Activated CD8-positive, alpha-beta memory T cell treated with anti-CD3 and anti-CD28 coated beads, Interleukin-2, amount 10 ng/mL, durations not matched to agents 7 days and 5 days (primary cell): ENCODE results near the gene RAD23A. TPM values are rescaled to one million over a fixed set of nuclear protein-coding genes. Genes with fewer than 3 reads are reported as not detected.
"Not testable (repeated sequence)": the region's sequence is repeated elsewhere in the genome, so short reads cannot be mapped to it uniquely, and the experiment has no call there.

Experiments used
- ATAC-seq: fragments of 150-1000 bp; cut with Tn5 transposase; one replicate; pipeline ENCODE4 v1.10.0; 2021; ENCODE audit warnings: moderate library complexity
- CTCF ChIA-PET: fragments of 350-600 bp; sonication (Branson Sonifier 250); formaldehyde crosslinking; loops from one replicate; lab custom pipeline; 2021; ENCODE audit warnings: antibody characterized with exemption; lab: Charles Lee
- DNase-seq: peaks from one replicate; pipeline ENCODE4 v3.0.0-alpha.2; 2020
- H3K27ac Mint-ChIP-seq: one replicate; pipeline ENCODE4 v1.8.0; 2021; ENCODE audit warnings: mild to moderate bottlenecking, mixed read lengths
- H3K27me3 Mint-ChIP-seq: one replicate; pipeline ENCODE4 v1.8.0; 2021; ENCODE audit warnings: mixed read lengths
- H3K36me3 Mint-ChIP-seq: one replicate; pipeline ENCODE4 v1.8.0; 2021; ENCODE audit warnings: mild to moderate bottlenecking, mixed read lengths
- H3K4me1 Mint-ChIP-seq: one replicate; pipeline ENCODE4 v1.8.0; 2021; ENCODE audit warnings: mixed read lengths
- H3K4me3 Mint-ChIP-seq: one replicate; pipeline ENCODE4 v1.8.0; 2021; ENCODE audit warnings: mild to moderate bottlenecking, moderate library complexity, mixed read lengths
- H3K9me3 Mint-ChIP-seq: one replicate; pipeline ENCODE4 v1.8.0; 2022; ENCODE audit warnings: low read depth, mixed read lengths
- total RNA-seq, 2 experiments: library from RNA; stranded (reverse); gene quantifications; one replicate each; pipeline ENCODE4 v1.2.3, GENCODE V29; 2021

Gene RAD23A
- total RNA-seq, 2 experiments from 2014 or later: 164 to 168 TPM

- CTCF ChIA-PET: interaction anchor here (1.3 to 7.6 kb wide), 3 partner anchors 7 to 125 kb away, joined by 3 to 116 read pairs (median 5); no protein-coding TSS in a partner anchor
- Mint-ChIP-seq H3K36me3 (no peaks in the 10 kb centered on the region), H3K9me3 (no peaks in the 10 kb centered on the region), H3K4me1 (peaks cover 3% of the 10 kb centered on the region), H3K27me3 (peaks cover 4% of the 10 kb centered on the region), H3K4me3 (no peak overlapping the region), H3K27ac (no peak overlapping the region)
- DNase-seq (no peak), ATAC-seq (no peak)
These were observed 24.6 kb downstream of the RAD23A start for GRCh38 chr19:12970070-12970820.

- Mint-ChIP-seq H3K4me1 (peaks cover 1% of the 10 kb centered on the region), H3K27ac (no peak overlapping the region), H3K4me3 (no peak overlapping the region), H3K27me3 (peaks cover 14% of the 10 kb centered on the region), H3K36me3 (no peaks in the 10 kb centered on the region), H3K9me3 (no peaks in the 10 kb centered on the region)
- ATAC-seq (no peak), DNase-seq (no peak)
- CTCF ChIA-PET: interaction anchor here (0.9 to 13.9 kb wide), 3 partner anchors 7 to 88 kb away, joined by 3 to 204 read pairs (median 116); partner anchors contain the start of gene DAND5
These were observed 27.6 kb downstream of the RAD23A start for GRCh38 chr19:12973236-12973635.

- Mint-ChIP-seq H3K9me3 (no peaks in the 10 kb centered on the region), H3K4me3 (no peak overlapping the region), H3K4me1 (peaks cover 1% of the 10 kb centered on the region), H3K36me3 (no peaks in the 10 kb centered on the region), H3K27ac (no peak overlapping the region), H3K27me3 (peaks cover 14% of the 10 kb centered on the region)
- ATAC-seq (no peak), DNase-seq (no peak)
- CTCF ChIA-PET: interaction anchor here (0.7 to 13.9 kb wide), 6 partner anchors 8 to 119 kb away, joined by 3 to 204 read pairs (median 60); partner anchors contain the start of gene DAND5
These were observed 28.9 kb downstream of the RAD23A start for GRCh38 chr19:12974301-12975220.

- Mint-ChIP-seq H3K27ac (no peak overlapping the region), H3K27me3 (peaks cover 13% of the 10 kb centered on the region), H3K9me3 (no peaks in the 10 kb centered on the region), H3K4me3 (no peak overlapping the region), H3K4me1 (peaks cover 1% of the 10 kb centered on the region), H3K36me3 (no peaks in the 10 kb centered on the region)
- CTCF ChIA-PET: interaction anchor here (1.0 to 13.9 kb wide), 6 partner anchors 9 to 118 kb away, joined by 4 to 204 read pairs (median 68); partner anchors contain the start of gene DAND5
- ATAC-seq (no peak), DNase-seq (no peak)
These were observed 29.6 kb downstream of the RAD23A start for GRCh38 chr19:12975221-12975741.

GRCh38 chr19:12976109-12976508 lies 30.4 kb downstream of the RAD23A start:
- ATAC-seq, H3K9me3 Mint-ChIP-seq, H3K27ac Mint-ChIP-seq, H3K4me1 Mint-ChIP-seq, DNase-seq, H3K36me3 Mint-ChIP-seq, H3K4me3 Mint-ChIP-seq: not testable (repeated sequence)
- CTCF ChIA-PET: interaction anchor here (0.8 to 13.9 kb wide), 11 partner anchors 10 to 212 kb away, joined by 3 to 204 read pairs (median 9); partner anchors contain the start of gene DAND5
- peaks cover 11% of the 10 kb centered on the region for H3K27me3 Mint-ChIP-seq

- H3K36me3 Mint-ChIP-seq: no peaks in the 10 kb centered on the region
- H3K4me1 Mint-ChIP-seq: peaks cover 3% of the 10 kb centered on the region
- H3K27ac Mint-ChIP-seq: no peak overlapping the region
- no peaks in the 10 kb centered on the region for H3K9me3 Mint-ChIP-seq
- no peak overlapping the region for H3K4me3 Mint-ChIP-seq
- H3K27me3 Mint-ChIP-seq: peaks cover 13% of the 10 kb centered on the region
- no peak for ATAC-seq
- no peak for DNase-seq
- CTCF ChIA-PET: interaction anchor here (1.0 to 13.9 kb wide), 8 partner anchors 14 to 284 kb away, joined by 3 to 204 read pairs (median 13); partner anchors contain the start of gene DAND5
These were observed 34.3 kb downstream of the RAD23A start for GRCh38 chr19:12979974-12980373.

- ATAC-seq (no peak), DNase-seq (no peak)
- H3K9me3 Mint-ChIP-seq: no peaks in the 10 kb centered on the region
- H3K27me3 Mint-ChIP-seq: peaks cover 12% of the 10 kb centered on the region
- no peak overlapping the region for H3K27ac Mint-ChIP-seq
- H3K4me1 Mint-ChIP-seq: peaks cover 4% of the 10 kb centered on the region
- no peaks in the 10 kb centered on the region for H3K36me3 Mint-ChIP-seq
- no peak overlapping the region for H3K4me3 Mint-ChIP-seq
- CTCF ChIA-PET: interaction anchor here (0.8 to 13.9 kb wide), 4 partner anchors 17 to 122 kb away, joined by 3 to 204 read pairs (median 92); no protein-coding TSS in a partner anchor
These were observed 37.0 kb downstream of the RAD23A start for GRCh38 chr19:12982648-12983047.

- no peak overlapping the region for H3K27ac Mint-ChIP-seq
- ATAC-seq: no peak
- H3K9me3 Mint-ChIP-seq: no peaks in the 10 kb centered on the region
- peaks cover 8% of the 10 kb centered on the region for H3K27me3 Mint-ChIP-seq
- CTCF ChIA-PET: interaction anchor here (1.4 to 13.9 kb wide), 3 partner anchors 78 to 122 kb away, joined by 5 to 204 read pairs (median 178); no protein-coding TSS in a partner anchor
- H3K36me3 Mint-ChIP-seq: no peaks in the 10 kb centered on the region
- no peak for DNase-seq
- H3K4me1 Mint-ChIP-seq: peaks cover 2% of the 10 kb centered on the region
- no peak overlapping the region for H3K4me3 Mint-ChIP-seq
These were observed 37.4 kb downstream of the RAD23A start for GRCh38 chr19:12983091-12983490.

GRCh38 chr19:12983542-12984142 lies 38.0 kb downstream of the RAD23A start:
- CTCF ChIA-PET: interaction anchor here (0.7 to 13.9 kb wide), 4 partner anchors 50 to 121 kb away, joined by 5 to 204 read pairs (median 92); no protein-coding TSS in a partner anchor
- H3K4me1 Mint-ChIP-seq: peaks cover 2% of the 10 kb centered on the region
- ATAC-seq: peak; percentile 77
- no peaks in the 10 kb centered on the region for H3K36me3 Mint-ChIP-seq
- peaks cover 7% of the 10 kb centered on the region for H3K27me3 Mint-ChIP-seq
- peak; percentile 77 for DNase-seq
- no peak overlapping the region for H3K4me3 Mint-ChIP-seq
- no peak overlapping the region for H3K27ac Mint-ChIP-seq
- H3K9me3 Mint-ChIP-seq: no peaks in the 10 kb centered on the region

GRCh38 chr19:12984143-12984627 lies 38.5 kb downstream of the RAD23A start:
- CTCF ChIA-PET: interaction anchor here (0.7 to 13.9 kb wide), 4 partner anchors 49 to 121 kb away, joined by 5 to 204 read pairs (median 92); no protein-coding TSS in a partner anchor
- Mint-ChIP-seq H3K27ac (no peak overlapping the region), H3K4me1 (peaks cover 2% of the 10 kb centered on the region), H3K36me3 (no peaks in the 10 kb centered on the region), H3K27me3 (peaks cover 7% of the 10 kb centered on the region), H3K9me3 (no peaks in the 10 kb centered on the region), H3K4me3 (no peak overlapping the region)
- ATAC-seq (no peak), DNase-seq (no peak)

GRCh38 chr19:12984683-12985048 lies 39.0 kb downstream of the RAD23A start:
- no peak overlapping the region for H3K27ac Mint-ChIP-seq
- no peak overlapping the region for H3K4me3 Mint-ChIP-seq
- DNase-seq (no peak), ATAC-seq (no peak)
- no peaks in the 10 kb centered on the region for H3K36me3 Mint-ChIP-seq
- H3K9me3 Mint-ChIP-seq: no peaks in the 10 kb centered on the region
- H3K4me1 Mint-ChIP-seq: peaks cover 2% of the 10 kb centered on the region
- CTCF ChIA-PET: interaction anchor here (1.2 to 13.9 kb wide), 4 partner anchors 33 to 109 kb away, joined by 3 to 204 read pairs (median 91); no protein-coding TSS in a partner anchor
- H3K27me3 Mint-ChIP-seq: peaks cover 7% of the 10 kb centered on the region
